Activated CD4-positive, alpha-beta T cell treated with anti-CD3 and anti-CD28 coated beads for 4 hours (primary cell): ENCODE data around the gene TK2.
"Not testable (repeated sequence)": the region's sequence is repeated elsewhere in the genome, so short reads cannot be mapped to it uniquely, and the experiment has no call there.

Experiments used
- DNase-seq, 2 donors: peaks; one replicate each; pipeline ENCODE4 v3.0.0-alpha.2; 2020

The TK2 gene

DNA sequence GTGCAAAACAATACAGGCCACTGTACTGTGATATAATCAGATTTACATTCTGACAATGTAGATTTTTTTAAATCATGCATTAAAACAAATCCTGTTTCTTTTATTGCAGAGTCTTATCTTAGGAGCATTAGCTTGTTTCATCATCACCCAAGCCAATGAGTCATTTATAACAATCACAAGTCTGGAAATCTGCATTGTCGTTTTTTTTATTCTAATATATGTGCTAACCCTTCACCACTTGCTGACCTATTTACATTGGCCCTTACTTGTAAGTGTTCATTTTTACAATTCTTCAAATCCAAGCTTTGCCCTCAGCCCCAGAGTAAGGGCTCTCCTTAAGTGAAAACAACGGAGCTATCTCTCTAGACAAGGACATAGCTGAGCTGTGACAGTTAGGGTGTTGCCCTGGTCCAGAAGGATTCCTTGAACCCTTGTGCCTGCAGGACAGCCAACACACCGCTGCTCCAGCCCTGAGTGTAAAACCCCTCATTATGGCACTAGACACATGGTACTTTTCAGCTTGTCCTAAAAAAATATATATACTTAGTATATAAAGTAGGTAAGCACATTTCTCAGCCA lies 20.0 kb upstream of the TK2 start:
- no peak for DNase-seq

DNA sequence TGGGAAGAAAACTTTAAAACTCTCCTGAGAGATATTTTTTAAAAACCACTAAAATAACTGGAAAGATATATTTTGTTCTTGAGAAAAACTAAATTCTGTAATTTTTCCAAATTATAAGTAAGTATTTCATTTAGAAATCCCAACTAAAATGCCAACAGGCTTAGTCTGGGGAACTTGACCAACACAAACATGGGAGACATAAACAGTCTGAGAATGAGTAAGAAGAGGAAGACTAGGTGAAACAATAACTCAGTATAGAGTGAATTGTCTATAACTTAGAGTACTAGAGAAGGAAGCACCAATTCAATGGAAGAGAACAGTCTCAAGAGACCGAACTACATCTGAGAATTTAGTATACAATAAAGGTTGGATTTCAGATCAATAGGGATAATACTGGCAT lies 19.2 kb upstream of the TK2 start:
- DNase-seq, result no peak

DNA sequence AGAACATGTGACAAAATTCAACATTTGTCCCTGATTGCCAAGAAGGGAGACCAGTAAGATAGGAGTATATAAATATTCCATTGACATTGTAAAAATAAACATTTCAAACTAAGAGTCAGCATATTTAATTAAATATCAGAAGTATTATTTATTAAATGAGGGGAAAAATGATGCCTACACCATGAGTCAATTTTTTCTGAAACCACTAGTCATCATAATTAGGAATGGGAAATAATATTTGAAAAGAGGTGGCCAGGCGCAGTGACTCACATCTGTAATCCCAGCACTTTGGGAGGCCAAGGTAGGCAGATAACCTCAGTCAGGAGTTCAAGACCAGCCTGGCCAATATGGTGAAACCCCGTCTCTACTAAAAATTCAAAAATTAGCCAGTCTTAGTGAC lies 18.4 kb upstream of the TK2 start:
- no peak for DNase-seq

DNA sequence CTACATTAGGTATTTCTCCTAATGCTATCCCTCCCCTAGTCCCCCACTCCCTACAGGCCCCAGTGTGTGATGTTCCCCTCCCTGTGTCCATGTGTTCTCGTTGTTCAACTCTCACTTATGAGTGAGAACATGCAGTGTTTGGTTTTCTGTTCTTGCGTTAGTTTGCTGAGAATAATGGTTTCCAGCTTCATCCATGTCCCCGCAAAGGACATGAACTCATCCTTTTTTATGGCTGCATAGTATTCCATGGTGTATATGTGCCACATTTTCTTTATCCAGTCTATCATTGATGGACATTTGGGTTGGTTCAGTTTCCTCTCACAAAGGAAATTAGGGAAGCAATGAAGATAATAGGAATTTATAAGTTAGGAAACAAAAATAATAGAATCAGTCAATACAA lies 17.3 kb upstream of the TK2 start:
- not testable (repeated sequence) for DNase-seq

DNA sequence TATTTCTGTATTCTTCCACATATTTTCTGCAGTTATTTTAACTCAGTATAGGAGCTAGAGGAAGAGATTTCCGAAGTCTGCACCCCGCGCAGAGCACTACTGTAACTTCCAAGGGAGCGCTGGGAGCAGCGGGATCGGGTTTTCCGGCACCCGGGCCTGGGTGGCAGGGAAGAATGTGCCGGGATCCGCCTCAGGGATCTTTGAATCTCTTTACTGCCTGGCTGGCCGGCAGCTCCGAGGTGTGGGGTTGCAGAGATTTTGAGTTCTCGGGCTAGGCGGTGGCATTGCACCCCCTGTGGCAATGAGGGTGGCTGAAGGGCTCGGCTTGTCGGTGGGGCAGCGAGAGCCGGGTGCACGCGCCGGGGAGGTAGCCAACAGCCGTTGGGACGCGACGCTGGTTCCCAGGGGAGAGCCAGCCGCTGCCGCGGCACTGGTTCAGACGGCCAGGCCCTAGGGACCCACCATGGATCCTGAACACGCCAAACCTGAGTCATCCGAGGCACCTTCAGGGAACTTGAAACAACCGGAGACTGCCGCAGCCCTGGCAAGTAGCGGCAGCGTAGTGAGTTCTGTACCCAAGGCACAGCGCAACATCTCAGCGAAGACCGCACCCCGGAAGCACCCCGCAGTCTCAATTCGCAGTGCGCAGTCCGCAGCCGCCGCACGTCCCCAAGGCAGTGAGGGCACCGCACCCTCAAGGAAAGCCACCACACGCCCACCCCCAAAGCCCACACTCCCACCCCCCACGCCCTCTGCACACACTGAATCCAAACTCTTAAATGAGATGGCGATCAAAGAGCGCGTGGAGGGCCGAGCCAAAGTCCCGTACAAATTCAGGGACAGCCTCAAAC lies 16.4 kb upstream of the TK2 start, which contains the start of gene CMTM1:
Gene CMTM1, plus strand, starts transcription at position 389 of the 851 bp plus-strand sequence. Its CDS starts 75 bp downstream, at position 464.
- no peak for DNase-seq

DNA sequence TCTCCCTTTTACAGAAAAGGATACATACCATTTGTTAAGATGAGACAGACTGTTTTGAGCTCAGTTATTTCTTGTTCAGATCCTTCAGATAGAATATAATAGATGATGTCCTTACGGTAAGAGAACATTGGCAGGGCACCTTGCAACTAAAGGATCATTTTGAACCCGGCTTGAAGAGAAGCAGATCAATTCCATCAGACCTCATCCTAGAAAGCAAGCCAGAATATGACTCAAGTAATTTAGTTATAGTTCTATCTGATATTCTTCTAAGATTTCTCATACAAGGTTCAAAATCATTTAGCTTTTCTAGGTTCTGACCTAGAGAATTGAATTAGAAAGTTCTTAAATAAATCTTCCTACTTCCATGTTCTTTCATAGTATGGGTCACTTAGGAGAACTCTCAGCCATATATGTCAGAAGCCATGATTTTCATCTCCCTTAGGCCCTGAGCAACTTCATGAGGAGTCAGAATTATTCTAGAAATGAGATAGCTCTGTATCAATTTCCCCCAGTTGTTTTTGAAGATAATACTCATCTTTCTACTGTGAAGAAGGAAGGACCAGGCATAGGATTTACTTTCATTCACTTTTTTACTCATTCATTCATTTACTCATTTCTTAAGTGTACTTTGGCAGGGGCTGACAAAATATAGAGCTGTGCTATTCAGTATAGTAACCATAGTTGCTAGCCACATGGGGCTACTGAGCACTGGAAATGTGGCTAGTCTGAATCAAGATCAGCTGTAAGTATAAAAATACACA lies 13.8 kb upstream of the TK2 start:
- no peak for DNase-seq

DNA sequence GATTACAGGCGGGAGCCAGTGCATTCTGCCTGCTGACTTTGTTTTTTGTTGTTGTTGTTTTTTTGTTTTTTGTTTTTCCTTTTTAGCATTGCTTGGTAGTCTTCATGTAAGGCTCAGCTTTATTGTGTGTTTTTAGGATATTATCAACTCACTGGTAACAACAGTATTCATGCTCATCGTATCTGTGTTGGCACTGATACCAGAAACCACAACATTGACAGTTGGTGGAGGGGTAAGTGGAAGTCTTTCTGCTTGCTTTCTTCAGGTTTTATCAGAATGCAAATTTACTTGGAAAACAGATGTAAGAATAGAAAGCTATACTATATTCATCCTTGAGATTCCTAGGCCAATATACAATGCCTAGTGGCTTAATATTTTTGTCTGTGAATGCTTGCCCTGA lies 13.1 kb upstream of the TK2 start:
- no peak for DNase-seq

DNA sequence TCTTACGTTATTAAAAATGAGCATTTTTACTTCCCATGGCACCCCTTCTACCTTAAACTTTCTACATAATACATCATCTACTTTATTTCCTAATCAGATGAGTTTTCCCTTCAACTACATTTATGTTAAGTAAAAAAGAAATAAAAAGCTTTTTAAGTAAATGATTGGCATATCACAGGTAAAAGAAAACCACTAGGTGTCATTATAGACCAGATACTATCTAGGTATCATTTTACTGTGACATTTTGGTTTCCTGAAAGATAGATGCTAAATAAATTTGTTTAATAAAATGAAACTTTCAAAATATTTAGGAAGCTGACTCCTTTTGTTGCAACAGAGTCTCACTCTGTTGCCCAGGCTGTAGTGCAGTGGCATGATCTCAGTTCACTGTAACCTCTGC lies 12.5 kb upstream of the TK2 start:
- DNase-seq, result no peak

DNA sequence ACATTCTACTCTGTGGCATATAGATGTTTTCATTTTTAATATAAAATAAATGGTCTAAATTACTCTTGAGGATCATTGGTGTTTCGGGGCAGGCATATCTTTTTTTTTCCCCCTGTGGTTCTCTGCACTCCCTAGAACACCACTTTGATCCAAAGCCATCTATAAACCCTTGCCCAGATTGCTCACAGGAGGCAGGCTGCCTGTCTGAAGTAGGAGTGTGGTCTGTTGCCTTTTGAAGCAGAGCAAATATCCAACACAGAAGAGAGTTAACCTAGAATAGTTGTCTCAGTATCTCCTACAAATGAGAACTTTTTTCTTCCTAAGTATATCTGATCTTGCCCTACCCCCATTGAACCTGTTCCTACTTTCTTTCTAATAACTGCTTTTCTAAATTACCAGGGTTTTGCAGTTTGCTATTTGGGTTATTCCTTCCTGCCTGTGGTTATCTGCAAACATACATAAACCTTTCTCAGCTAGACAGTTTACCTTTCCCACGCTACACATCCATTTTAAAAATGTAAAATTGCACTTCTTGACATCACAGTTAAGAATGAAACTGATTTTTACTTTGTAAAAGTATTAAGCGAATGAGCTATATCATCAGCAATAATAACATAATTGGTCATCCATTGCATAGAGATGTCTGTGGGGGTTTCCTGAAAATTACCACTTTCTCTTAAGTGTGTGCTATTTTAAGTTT lies 11.6 kb upstream of the TK2 start:
- DNase-seq, result no peak

DNA sequence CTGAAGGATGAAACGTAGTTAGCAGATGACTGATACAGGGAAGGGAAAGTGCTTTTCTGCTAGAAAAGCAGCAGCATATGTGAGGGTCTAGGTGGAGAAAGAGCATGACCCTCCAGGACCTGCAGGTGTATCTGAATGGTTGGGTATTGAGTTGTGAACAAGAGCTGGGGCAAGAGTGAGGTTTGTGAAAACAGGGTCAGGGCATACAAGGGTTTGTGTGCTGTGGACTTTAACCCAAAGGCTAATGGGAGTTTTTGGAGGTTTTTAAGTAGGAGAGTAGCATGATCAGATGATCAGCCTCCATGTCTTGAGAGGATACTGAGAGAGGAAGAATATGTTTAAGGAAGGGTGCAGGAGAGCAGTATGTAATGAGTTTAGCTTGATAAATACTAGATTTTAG lies 10.2 kb upstream of the TK2 start:
- DNase-seq, result no peak

DNA sequence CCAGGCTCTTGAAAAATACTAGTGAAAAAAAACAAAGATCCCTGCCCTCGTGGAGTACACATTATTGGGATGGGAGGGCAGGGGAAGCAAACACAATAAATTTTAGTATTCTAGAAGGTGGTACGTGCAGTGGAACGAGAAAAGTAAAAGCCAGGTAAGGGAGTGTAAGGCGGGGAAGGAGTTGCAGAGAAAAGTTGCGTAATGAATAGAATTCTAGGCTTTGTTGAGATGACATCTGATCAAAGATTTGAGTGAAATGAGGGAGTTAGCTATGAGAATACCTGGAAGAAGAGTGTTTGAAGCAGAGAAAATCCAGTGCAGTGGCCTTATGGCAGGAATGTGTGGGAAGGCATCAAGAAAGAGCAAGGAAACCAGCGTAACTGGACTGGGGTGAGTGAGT lies 4.6 kb upstream of the TK2 start:
- DNase-seq, result no peak

DNA sequence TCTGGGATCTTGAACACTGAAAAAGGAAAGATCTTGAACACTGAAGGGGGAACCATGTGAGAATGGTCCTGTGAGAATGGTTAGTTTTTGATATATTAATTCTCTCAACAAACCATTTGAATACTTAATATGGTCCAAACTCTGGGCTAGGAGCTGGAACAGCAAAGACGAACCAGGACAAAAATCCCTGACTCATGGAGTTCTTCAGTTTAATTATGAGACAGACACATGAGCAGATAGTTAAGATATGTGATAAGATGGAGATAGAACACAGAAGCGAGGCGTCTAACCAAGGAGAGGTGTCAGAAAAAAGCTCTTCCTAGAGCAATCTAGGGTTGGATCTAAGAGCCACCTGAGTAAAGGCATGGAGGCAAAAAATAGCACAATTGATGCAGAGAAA lies 4.1 kb upstream of the TK2 start:
- no peak for DNase-seq

DNA sequence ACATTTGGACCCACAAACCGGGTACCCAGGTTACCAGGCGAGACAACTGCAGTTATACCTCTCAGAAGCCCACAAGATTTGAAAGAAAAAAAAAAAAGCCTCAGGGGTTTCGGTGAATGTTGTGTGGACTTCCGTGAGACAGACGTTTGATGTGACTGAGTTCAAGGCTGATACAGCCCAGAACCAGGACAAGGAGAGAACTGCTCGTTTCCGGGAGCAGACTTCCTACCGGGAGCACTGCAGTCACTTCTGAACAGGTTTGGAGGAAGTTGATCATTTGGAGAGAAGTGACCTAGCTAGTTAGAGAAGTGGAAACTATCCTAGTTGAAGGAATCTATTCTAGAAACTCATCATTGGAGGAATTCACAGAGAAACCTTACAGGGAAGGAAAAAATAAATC lies 3.3 kb upstream of the TK2 start:
- DNase-seq, result no peak

DNA sequence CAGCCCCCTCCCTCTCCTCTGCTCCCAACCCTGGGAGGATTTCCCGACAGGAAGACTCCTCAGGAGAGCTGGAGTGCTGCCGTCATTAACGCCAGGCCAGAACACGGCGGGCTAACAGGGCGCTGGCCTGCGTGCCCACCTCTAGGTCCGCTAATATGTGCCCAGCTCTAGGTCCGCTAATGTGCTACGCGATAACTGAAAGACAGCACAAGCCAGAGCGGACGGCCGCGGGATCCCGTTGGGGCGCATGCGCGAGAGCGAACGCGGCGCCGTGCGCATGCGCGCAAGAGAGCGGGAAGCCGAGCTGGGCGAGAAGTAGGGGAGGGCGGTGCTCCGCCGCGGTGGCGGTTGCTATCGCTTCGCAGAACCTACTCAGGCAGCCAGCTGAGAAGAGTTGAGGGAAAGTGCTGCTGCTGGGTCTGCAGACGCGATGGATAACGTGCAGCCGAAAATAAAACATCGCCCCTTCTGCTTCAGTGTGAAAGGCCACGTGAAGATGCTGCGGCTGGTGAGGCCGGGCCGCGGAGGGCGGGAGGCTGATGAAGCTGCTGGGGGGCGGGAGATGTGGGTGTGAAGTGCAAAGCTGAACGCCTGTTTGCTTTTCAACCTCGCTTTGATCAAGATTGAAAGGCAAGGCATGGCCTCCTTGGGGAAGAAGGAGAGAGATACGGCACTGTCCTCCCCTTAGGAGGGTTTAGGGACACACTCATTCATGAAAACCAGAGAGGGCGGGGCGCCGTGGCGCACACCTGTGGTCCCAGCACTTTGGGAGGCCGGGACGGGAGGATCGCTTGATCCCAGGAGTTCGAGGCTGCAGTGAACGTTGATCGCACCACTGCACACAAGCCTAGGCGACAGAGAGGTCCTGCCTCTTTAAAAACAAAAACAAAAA lies 2.6 kb upstream of the TK2 start, which contains the start of gene CKLF:
Gene CKLF, plus strand, starts transcription at position 291 of the 892 bp plus-strand sequence. Its CDS starts 140 bp downstream, at position 431.
- DNase-seq, result peak; percentile 86 to 88

DNA sequence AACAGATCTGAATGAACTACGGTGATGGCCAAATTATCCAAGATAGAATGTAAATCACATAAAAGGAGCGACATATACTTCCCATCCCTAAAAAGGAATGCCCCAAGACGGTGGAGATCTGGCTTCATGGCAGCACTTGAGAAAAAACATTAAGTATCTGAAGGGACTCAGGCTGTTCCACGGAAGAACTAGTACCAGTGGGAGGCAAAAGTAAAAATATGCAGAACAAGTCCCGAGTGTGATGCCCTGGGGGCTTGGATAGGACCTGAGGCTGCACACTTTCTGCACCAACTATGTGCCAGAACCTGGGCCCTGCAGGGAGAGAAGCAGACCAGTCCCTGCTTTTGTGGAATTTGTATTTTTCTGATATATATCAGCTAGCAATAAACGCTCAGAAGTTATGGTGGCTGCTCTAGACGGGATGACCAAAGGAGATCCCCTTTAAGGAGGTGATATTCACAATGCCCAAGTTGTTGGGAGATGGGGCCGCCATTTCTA lies 1.9 kb upstream of the TK2 start:
- peak in 1 of 2 donors; percentile 12 for DNase-seq

DNA sequence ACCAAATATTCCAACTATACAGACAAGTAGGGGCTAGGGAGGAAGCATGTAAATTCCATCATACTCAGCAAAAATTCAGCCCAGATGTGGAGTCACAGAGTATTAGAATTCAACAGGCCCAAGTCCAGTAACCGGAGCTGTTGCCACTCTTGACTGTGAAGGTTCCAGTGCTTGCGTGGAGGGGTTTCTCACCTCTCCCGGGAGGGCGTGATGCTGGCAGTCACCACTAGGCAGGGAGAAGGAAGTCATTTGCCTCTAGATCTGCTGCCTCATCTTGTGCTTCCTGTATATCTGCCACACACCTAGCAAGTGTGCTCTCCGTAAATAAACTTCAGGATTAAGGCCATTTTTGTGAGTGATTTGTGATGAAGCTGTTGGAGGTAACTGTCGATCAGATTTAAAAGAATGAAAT lies 1.4 kb upstream of the TK2 start:
- DNase-seq, result peak; percentile 49 to 60

DNA sequence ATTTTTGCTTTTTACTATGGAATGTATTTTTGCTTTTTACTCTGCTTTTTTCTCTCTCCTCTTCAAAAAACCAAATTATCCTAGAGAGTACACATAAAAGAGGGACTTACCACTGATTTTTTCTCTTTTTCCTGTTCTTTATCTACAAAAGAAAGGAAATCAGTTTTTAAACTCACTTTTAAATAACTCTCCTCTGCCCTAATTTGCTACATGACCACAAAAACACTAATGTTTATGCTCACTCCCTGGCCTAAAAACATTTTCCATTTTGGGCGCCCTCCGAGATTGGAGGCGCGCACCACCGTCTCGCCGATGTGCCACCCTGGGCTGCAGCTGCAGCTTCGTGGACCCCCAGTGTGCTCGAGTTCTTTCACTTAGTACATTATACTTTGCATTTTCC lies 1.1 kb downstream of the TK2 start:
- DNase-seq, result no peak

DNA sequence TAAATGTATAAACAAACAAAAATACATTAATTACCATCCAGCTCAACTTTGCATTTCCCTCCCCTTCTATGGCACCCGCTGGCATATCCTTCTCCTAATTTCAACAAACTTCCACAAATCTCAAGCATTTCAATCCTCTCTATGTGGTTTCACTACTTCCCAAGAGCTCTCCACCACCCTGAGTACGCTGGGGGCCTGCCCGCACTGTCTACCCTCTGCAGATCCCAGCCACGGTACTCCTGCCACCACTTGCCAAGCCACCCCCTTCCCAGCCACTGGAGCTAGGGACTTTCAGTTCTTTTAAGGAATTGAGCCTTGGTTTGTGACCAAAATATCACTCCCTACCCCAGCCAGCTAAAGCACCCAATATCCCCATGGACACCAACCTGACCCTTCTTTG lies 1.9 kb downstream of the TK2 start:
- DNase-seq, result no peak

DNA sequence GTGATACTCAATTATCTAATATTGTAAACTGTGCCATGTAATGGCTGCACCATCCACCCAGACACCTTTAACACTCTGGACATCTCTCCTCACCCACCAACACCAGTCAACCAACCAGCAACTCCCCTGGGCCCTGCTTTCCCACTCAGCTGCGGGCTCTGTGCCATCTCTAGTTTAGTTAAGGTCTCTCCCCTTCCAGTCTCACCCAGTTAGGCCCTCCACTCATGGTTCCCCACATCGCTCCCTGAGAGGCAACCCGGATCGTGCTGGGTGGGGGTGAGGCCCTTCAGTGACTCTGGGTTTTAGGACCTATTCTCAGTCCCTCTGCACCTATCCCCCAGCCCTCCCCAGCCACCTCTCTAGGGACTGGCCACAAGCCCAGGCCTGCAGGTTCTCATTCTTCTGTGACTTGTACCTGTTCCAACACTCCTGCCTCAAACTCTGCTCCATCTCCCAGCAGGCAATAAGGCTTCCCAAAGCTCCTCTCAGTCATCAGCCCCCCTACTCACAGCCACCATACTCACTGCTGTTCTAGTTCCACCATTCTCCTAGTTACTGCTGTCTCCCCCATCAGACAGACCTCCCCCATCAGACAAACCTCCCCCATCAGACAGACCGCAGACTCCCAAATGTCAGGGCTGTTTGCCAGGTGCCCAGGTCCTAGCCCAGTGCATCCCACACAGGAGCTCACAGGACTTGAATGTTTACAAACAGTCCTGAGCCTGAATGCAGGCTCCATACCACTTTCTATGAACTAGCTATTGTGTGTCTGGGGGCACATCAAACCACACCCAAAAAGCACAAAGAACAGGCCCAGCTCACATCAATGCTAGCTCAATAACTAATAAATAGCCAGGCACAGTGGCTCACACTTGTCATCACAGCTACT lies 2.6 kb downstream of the TK2 start:
- DNase-seq, result no peak

DNA sequence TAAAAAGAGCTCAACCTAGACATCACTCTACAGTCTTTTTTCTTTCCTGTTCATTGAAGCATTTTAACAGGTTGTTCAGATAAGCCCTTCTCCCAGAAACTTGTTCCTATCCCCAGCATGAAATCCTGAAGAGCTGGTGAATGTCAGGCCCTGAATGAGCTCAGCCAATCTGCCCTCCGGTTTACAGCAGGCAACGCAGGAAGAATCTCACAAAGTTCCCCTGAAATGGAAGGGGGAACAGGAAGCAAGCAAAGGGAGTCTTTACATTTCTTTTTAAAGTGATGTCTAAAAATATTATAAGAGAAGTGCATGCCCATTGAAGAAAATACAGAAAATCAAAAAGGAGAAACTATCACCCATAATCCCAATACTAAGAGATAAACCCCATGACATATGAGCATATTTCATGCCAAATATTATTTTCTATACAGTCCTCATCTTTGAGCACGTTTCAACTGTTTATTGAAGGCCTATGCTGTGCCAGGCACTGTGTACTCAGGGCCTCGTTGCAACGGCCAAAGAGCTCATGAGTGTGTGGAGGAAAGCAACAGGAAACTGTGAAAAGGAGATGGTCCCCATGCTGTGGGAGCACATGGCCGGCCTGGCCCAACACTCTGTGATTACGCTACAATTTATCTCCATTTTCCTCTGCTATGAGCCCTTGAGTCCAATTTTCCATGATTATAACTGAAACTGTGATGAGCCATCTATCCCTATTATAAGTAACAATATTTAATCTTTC lies 5.7 kb downstream of the TK2 start:
- DNase-seq, result no peak
